ENCODE measurements around the gene KRTAP13-3.

Gene KRTAP13-3

DNA sequence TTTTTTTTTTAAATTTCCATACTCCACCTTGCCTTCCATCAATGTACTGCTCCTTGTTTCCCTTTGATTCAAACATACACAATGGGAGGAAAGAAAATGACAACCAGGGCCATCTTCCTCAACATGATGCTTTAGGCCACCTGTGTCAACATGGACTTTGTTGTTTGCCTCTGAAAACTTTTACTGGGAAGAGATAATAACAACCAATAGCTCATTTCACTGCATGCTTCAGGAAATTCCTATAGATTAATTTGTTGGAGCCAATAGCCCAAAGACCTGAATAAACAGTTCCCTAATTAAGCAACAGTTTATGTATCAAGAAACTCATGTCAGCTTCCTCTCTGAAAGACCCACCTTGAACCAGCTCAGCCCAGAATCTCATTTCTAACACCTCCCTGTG is 17.5 kb upstream of the KRTAP13-3 start:
- TF ChIP-seq, protein P1, sequence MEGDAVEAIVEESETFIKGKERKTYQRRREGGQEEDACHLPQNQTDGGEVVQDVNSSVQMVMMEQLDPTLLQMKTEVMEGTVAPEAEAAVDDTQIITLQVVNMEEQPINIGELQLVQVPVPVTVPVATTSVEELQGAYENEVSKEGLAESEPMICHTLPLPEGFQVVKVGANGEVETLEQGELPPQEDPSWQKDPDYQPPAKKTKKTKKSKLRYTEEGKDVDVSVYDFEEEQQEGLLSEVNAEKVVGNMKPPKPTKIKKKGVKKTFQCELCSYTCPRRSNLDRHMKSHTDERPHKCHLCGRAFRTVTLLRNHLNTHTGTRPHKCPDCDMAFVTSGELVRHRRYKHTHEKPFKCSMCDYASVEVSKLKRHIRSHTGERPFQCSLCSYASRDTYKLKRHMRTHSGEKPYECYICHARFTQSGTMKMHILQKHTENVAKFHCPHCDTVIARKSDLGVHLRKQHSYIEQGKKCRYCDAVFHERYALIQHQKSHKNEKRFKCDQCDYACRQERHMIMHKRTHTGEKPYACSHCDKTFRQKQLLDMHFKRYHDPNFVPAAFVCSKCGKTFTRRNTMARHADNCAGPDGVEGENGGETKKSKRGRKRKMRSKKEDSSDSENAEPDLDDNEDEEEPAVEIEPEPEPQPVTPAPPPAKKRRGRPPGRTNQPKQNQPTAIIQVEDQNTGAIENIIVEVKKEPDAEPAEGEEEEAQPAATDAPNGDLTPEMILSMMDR (IDR thresholded peaks at IDR 0.05; ENCODE audit: low read depth, low read length) = no peak

DNA sequence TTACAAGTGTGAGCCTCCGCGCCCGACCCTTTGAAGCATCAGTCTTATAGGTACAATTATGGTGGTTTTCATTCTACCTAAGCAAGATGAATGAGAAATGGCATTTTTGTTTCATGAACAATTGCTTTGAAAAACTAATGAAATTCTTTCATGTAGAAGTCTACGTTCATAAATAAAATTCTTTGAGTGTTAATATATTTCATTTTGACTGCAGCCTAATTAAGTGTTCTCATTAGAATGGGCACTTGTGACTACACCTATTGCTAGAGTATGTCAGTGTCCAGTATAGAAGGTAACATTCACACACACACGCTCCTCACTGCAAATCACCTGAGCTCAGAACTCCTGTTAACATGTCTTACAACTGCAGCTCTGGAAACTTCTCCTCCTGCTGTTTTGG is 14.2 kb upstream of the KRTAP13-3 start, which contains the start of gene KRTAP15-1:
KRTAP15-1 (plus strand) TSS at position 301 of the 400 bp plus-strand sequence; CDS start at position 354, 53 bp downstream.
- DNase-seq (ENCODE audit: low read depth, low spot score) = no peak
- H3K4me3 ChIP-seq (ENCODE audit: low read depth, low read length) = no peak within 1 kb of the TSS
- TF ChIP-seq, protein P1 (IDR thresholded peaks at IDR 0.05; ENCODE audit: low read depth, low read length) = no peak
- in situ Hi-C loops (cut with HindIII; ENCODE audit: low sequenced_read_pairs) = no loop called here

More for the DNA sequence above, 17.5 kb upstream of the KRTAP13-3 start:
- in situ Hi-C loops (cut with HindIII; ENCODE audit: low sequenced_read_pairs) = no loop called here
- H3K4me3 ChIP-seq (ENCODE audit: low read depth, low read length) = no peak overlapping the region
- no peak for DNase-seq (ENCODE audit: low read depth, low spot score)

DNA sequence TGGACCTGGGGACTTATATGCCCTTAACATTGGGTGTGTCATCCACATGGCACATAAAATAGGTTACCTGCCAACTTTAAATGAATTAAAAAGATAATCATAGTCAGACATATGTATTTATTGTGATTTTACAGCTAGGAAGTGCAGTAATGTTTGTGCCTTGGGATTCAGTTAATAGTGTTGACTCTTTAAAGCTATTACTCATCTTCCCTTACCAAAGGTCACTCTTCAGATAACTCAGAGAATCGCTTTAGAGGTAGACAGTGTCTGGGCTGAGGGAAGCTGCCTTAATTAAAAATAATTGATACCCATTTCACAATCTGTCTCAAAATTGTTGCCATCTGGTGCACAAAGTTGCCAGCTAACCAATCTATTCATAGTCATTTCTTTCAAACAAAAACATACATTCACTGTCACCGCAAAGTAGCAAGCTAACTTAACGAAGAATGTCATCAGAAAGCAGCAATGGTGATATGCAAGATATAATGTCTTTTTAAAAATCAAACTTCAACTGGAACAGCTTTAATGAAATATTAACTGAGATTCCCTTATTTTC is 11.4 kb upstream of the KRTAP13-3 start:
- TF ChIP-seq, protein P1 (IDR thresholded peaks at IDR 0.05; ENCODE audit: low read depth, low read length) = no peak
- no peak for DNase-seq (ENCODE audit: low read depth, low spot score)
- H3K4me3 ChIP-seq (ENCODE audit: low read depth, low read length) = no peak overlapping the region
- in situ Hi-C loops (cut with HindIII; ENCODE audit: low sequenced_read_pairs) = no loop called here

DNA sequence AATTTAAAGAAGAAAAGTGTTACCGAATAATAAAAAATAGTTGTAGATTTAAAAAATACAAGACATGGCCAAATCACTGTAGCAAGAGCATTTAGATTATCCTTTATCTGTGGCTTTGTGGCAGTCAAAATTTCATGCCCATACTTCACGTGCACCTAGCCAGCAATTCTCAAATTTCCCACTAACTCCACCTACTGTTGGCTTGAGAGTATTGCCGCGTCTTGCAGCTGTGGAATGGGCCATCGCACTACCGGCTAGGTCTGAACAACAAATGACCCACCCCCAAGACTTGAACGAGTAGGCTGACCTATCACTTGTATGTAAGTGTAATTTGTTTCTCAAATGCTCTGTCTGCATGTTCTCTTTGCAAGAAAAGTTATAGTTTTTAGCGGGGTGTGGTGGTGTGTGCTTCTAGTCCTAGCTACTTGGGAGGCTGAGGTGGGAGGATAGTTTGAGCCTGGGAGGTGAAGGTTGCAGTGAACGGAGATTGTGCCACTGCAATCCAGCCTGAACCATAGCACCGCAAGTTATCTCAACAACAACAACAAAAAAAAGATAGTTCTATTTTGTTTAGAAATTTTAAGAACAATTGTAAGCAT is 8.4 kb upstream of the KRTAP13-3 start:
- in situ Hi-C loops (cut with HindIII; ENCODE audit: low sequenced_read_pairs) = no loop called here
- TF ChIP-seq, protein P1 (IDR thresholded peaks at IDR 0.05; ENCODE audit: low read depth, low read length) = peak; percentile 51
- peak; percentile 1 for DNase-seq (ENCODE audit: low read depth, low spot score)
- H3K4me3 ChIP-seq (ENCODE audit: low read depth, low read length) = no peak overlapping the region

DNA sequence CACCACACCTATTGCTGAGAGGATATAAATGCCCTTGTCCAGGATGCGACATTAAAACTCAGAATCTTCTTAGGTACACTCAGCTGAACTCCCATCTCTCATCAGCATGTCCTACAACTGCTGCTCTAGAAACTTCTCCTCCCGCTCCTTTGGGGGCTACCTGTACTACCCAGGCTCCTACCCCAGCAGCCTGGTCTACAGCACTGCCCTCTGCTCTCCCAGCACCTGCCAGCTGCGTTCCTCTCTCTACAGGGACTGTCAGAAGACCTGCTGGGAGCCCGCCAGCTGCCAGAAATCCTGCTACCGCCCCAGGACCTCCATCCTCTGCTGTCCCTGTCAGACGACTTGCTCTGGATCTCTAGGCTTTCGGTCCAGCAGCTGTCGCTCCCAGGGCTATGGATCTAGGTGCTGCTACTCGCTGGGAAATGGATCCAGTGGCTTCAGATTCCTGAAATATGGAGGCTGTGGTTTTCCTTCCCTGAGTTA is 4.5 kb upstream of the KRTAP13-3 start, which contains the start of gene KRTAP13-4:
KRTAP13-4 (plus strand) TSS at position 51 of the 486 bp plus-strand sequence; CDS start at position 107, 56 bp downstream.
- in situ Hi-C loops (cut with HindIII; ENCODE audit: low sequenced_read_pairs) = no loop called here
- TF ChIP-seq, protein P1 (IDR thresholded peaks at IDR 0.05; ENCODE audit: low read depth, low read length) = no peak
- H3K4me3 ChIP-seq (ENCODE audit: low read depth, low read length) = no peak within 1 kb of the TSS

DNA sequence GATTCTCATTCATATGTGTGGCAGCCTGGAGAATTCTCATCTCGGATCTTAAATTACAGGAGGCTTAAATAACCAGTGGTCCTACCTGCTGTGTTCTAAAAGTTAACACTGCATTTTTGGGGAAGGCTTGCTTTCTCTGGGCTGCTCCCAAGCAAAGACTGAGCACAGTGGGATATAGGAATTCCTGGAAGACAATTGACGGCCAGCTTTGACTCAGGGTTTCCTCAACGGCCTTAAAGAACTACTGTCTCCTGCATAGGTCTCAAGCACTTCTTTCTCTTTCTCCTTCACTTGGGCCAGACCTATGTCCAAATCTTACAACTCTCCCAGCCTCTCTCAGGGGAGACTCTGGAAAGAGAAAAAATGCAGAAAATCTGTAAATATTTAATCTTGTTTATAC is 1.0 kb upstream of the KRTAP13-3 start:
- in situ Hi-C loops (cut with HindIII; ENCODE audit: low sequenced_read_pairs) = no loop called here
- H3K4me3 ChIP-seq (ENCODE audit: low read depth, low read length) = no peak overlapping the region
- DNase-seq (ENCODE audit: low read depth, low spot score) = no peak
- TF ChIP-seq, protein P1 (IDR thresholded peaks at IDR 0.05; ENCODE audit: low read depth, low read length) = no peak

More for the DNA sequence above, 4.5 kb upstream of the KRTAP13-3 start, which contains the start of gene KRTAP13-4:
- DNase-seq (ENCODE audit: low read depth, low spot score) = no peak
